Jurkat, Clone E6-1 (cell line): ENCODE results near the gene CEBPG.
A peak's percentile ranks its signal among the peaks of the same experiment; 100 is the strongest.

ENCODE experiments used
- DNase-seq: peaks from one replicate; pipeline ENCODE4 v3.0.0-alpha.2; 2011; ENCODE audit warnings: low read depth, low spot score
- H3K4me3 ChIP-seq: 2 replicates; pipeline ENCODE4 v1.5.1; 2011; ENCODE audit warnings: mild to moderate bottlenecking, low read length, control low read depth, moderate library complexity

Gene CEBPG

DNA sequence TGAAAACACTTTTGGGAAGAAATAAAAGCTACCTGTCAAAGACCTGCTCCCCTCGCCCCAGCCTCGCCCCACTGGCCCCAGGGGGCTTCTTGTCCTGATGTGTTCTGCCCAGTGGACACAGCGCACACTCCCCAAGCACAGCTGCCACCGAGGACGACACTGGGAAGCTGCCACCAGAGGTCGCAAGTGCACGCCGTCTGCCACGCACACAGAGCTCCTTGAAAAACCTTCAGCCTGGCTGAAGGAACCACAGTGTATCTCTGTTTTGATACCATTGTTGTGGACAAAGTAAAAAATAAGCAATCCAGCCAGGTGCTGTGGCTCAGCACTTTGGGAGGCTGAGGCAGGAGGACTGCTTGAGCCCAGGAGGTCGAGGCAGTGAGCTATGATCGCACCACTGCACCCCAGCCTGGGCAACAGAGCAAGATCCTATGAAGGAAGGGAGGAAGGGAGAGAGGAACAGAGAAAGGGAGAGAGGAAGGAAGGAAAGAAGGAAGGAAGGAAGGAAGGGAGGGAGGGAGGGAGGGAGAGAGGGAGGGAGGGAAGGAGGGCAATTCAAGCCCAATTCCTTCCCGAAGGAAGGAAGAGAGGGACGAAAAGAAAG is 57.3 kb downstream of the CEBPG start:
- no peak overlapping the region for H3K4me3 ChIP-seq
- peak; percentile 44 for DNase-seq

DNA sequence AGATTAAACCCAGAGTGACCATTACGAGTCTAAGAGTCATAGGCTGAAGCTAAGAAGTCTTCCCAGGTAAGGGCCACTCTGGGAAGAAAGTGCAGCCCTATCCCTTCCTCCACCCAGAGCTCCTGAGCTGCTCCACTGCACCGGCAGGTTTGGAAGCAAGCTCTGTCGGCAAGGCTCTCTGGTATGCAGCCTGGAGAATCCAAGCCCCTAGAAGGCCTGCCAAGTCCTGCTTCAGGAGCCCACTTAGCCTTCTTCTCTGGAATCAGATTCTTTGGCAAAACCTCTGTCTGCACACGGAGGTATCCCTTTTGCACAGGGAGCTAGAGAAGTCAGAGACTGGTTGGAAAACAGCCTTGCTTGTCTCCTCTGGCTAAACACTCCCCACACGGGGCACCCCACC is 58.5 kb downstream of the CEBPG start:
- no peak for DNase-seq
- H3K4me3 ChIP-seq: no peak overlapping the region
